Vagina (tissue), 2 donors: ENCODE results near the gene TTLL9. TPM values are rescaled to one million over a fixed set of nuclear protein-coding genes. Genes with fewer than 3 reads are reported as not detected.

Experiments
- DNase-seq, 2 donors: peaks; one replicate each; pipeline ENCODE4 v3.0.0-alpha.2; 2017; ENCODE audit errors: extremely low spot score in 2 of 2
- H3K27ac ChIP-seq: fragments of 200-600 bp; sonication (generic); one replicate; pipeline ENCODE4 v1.5.1; 2019
- H3K27me3 ChIP-seq: fragments of 200-600 bp; sonication (generic); one replicate; pipeline ENCODE4 v1.5.1; 2019
- H3K36me3 ChIP-seq, 2 donors: fragments of 200-600 bp; sonication (generic); one replicate each; pipeline ENCODE4 v1.5.1; 2017 to 2019
- H3K4me1 ChIP-seq: fragments of 200-600 bp; sonication (generic); one replicate; pipeline ENCODE4 v1.5.1; 2019
- H3K4me3 ChIP-seq, 2 donors: fragments of 200-600 bp; sonication (generic); 1 replicate in 1 of 2; 2 replicates in 1 of 2; pipeline ENCODE4 v1.5.1; 2016 to 2019
- H3K9me3 ChIP-seq: fragments of 200-600 bp; sonication (generic); one replicate; pipeline ENCODE4 v1.5.1; 2019
- CTCF ChIP-seq, 3 experiments: fragments of 450-650 bp in 2 of 3; fragments of 200-600 bp in 1 of 3; sonication (generic) in 1 of 3; IDR thresholded peaks; one replicate each; pipeline ENCODE4 v1.5.1; 2017 to 2019; ENCODE audit warnings: antibody characterized with exemption in 3 of 3, mild to moderate bottlenecking in 2 of 3, moderate library complexity in 2 of 3
- POLR2A ChIP-seq, 2 donors: fragments of 450-650 bp; IDR thresholded peaks; one replicate each; pipeline ENCODE4 v1.6.1; 2017; ENCODE audit warnings: antibody characterized with exemption in 2 of 2, mild to moderate bottlenecking in 2 of 2, moderate library complexity in 2 of 2
- POLR2AphosphoS5 ChIP-seq, 2 donors: sonication (generic); formaldehyde crosslinking; IDR thresholded peaks; one replicate each; pipeline ENCODE4 v1.9.0; 2017; ENCODE audit warnings: antibody characterized with exemption in 2 of 2, mild to moderate bottlenecking in 2 of 2, low read depth in 1 of 2; ENCODE audit not compliant: insufficient read depth in 1 of 2
- intact Hi-C: fragments of 100-400 bp; cut with DNase I; formaldehyde crosslinking; loops from one replicate; pipeline ENCODE4 v1.15.1; 2023
- total RNA-seq: library from RNA; depleted of rRNA; stranded (reverse); fragments of >200 nt; gene quantifications from one replicate; pipeline ENCODE4 v1.2.3, GENCODE V29; 2016

TTLL9 gene
- total RNA-seq, 1 donor from 2014 or later: not detected

GRCh38 chr20:31864521-31865400 is 5.7 kb upstream of the TTLL9 start:
- Histone ChIP-seq H3K4me3 (no peak overlapping the region), H3K27ac (no peak overlapping the region), H3K27me3 (no peaks in the 10 kb centered on the region), H3K9me3 (no peaks in the 10 kb centered on the region), H3K4me1 (peaks cover 24% of the 10 kb centered on the region), H3K36me3 (no peaks in the 10 kb centered on the region)
- no peak for DNase-seq
- no peak for TF ChIP-seq POLR2AphosphoS5 (IDR thresholded peaks at IDR 0.05; ENCODE audit: insufficient read depth in 1 of 2, low read depth in 1 of 2)
- TF ChIP-seq CTCF (IDR thresholded peaks at IDR 0.05): no peak
- TF ChIP-seq POLR2A (IDR thresholded peaks at IDR 0.05): no peak
- intact Hi-C loops: no loop called here

GRCh38 chr20:31866221-31866620 is 4.2 kb upstream of the TTLL9 start:
- TF ChIP-seq POLR2AphosphoS5 (IDR thresholded peaks at IDR 0.05; ENCODE audit: insufficient read depth in 1 of 2, low read depth in 1 of 2) (no peak), POLR2A (IDR thresholded peaks at IDR 0.05) (no peak), CTCF (IDR thresholded peaks at IDR 0.05) (no peak)
- DNase-seq: no peak
- Histone ChIP-seq H3K4me1 (peaks cover 19% of the 10 kb centered on the region), H3K4me3 (no peak overlapping the region), H3K9me3 (no peaks in the 10 kb centered on the region), H3K27ac (no peak overlapping the region), H3K36me3 (no peaks in the 10 kb centered on the region), H3K27me3 (no peaks in the 10 kb centered on the region)
- intact Hi-C loops: no loop called here

- peaks cover 20% of the 10 kb centered on the region for H3K4me1 ChIP-seq
- no peaks in the 10 kb centered on the region for H3K9me3 ChIP-seq
- peak; percentile 46 to 79 for DNase-seq
- no peak overlapping the region for H3K27ac ChIP-seq
- TF ChIP-seq CTCF (IDR thresholded peaks at IDR 0.05) (no peak), POLR2A (IDR thresholded peaks at IDR 0.05) (no peak), POLR2AphosphoS5 (IDR thresholded peaks at IDR 0.05; ENCODE audit: insufficient read depth in 1 of 2, low read depth in 1 of 2) (no peak)
- peak overlapping the region; percentile 52 to 64 for H3K4me3 ChIP-seq
- no peaks in the 10 kb centered on the region for H3K36me3 ChIP-seq
- H3K27me3 ChIP-seq: no peaks in the 10 kb centered on the region
- intact Hi-C loops: no loop called here
Measured at GRCh38 chr20:31868853-31869672, 1.4 kb upstream of the TTLL9 start.

DNA sequence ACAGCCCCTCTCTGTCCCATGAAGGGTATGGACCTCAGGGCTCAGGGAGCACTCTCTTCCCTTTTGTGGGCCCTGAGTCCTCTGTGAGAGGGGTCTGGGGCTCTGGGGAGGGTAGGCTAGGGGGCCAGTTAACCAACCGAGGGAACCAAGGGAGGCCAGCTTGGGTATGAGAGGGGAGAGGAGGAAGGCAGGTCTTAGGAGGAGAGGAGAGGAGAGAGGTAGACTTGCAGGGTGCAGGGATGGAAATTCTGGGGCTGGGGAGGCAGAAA is 827 bp upstream of the TTLL9 start:
- no peaks in the 10 kb centered on the region for H3K27me3 ChIP-seq
- H3K36me3 ChIP-seq: no peaks in the 10 kb centered on the region
- TF ChIP-seq POLR2AphosphoS5 (IDR thresholded peaks at IDR 0.05; ENCODE audit: insufficient read depth in 1 of 2, low read depth in 1 of 2) (no peak), CTCF (IDR thresholded peaks at IDR 0.05) (no peak), POLR2A (IDR thresholded peaks at IDR 0.05) (no peak)
- peak overlapping the region; percentile 70 for H3K27ac ChIP-seq
- peak overlapping the region; percentile 52 to 64 for H3K4me3 ChIP-seq
- no peak for DNase-seq
- intact Hi-C loops: no loop called here
- H3K9me3 ChIP-seq: no peaks in the 10 kb centered on the region
- H3K4me1 ChIP-seq: peaks cover 20% of the 10 kb centered on the region
